Measurements from ENCODE around the gene AAK1. TPM values are rescaled to one million over a fixed set of nuclear protein-coding genes. Genes with fewer than 3 reads are reported as not detected.

AAK1 gene
- total and polyA plus RNA-seq, 2 experiments from 2014 or later: 39.0 to 52.4 TPM

DNA sequence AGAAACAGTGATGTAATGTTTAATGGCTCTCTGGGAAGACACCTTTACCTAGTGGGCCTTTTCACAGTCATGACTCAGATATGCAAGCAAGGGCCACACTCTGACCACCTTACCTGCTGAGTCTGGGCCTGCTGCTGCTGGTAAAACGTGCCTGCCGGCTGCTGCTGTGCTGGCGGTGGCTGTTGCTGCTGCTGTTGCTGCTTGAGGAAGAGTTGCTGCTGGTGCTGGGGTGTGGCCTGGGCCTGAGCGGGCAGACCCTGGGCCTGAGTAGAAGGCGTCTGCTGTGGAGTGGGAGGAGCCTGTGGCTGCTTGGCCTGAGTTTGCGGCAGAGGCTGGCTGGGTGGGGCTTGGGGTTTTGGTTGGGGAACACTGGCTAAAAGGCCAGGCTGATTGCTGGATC, 124.7 kb downstream of the AAK1 start:
- no peaks in the 10 kb centered on the region; the same call in 1 of the 2 replicates for H4K20me1 ChIP-seq (replicated peaks; ENCODE audit: insufficient read depth)
- no peak overlapping the region for H3K4me2 ChIP-seq
- Mint-ChIP-seq H3K36me3 (ENCODE audit: low read depth) (peaks cover 45% of the 10 kb centered on the region), H3K4me1 (peaks cover 17% of the 10 kb centered on the region), H3K4me3 (no peak overlapping the region), H3K27me3 (ENCODE audit: insufficient read depth, low read depth, poor library complexity) (peaks cover 3% of the 10 kb centered on the region), H3K27ac (0 out of 2 replicates have a peak overlapping the region, but pooled peaks have one; percentile 55), H3K9me3 (no peaks in the 10 kb centered on the region)
- H3K79me2 ChIP-seq (replicated peaks; ENCODE audit: insufficient read depth): no peaks in the 10 kb centered on the region
- no peaks in the 10 kb centered on the region for H3K27me3 ChIP-seq (ENCODE audit: insufficient read depth)
- H2AFZ ChIP-seq: no peak overlapping the region
- TF ChIP-seq EZH2 (IDR thresholded peaks at IDR 0.05; ENCODE audit: low read depth, unreplicated experiment): no peak
- TF ChIP-seq CTCF (conservative IDR thresholded peaks at IDR 0.05; ENCODE audit: low read depth in 2 of 2): no peak
- TF ChIP-seq POLR2AphosphoS5 (IDR thresholded peaks at IDR 0.05; ENCODE audit: low read depth): no peak
- TF ChIP-seq ZNF331 (CRISPR knock-in tag; IDR thresholded peaks at IDR 0.05; ENCODE audit: low read depth): no peak
- TF ChIP-seq NANOG (IDR thresholded peaks at IDR 0.05; ENCODE audit: borderline replicate concordance): no peak
- no peak for TF ChIP-seq ZNF114 (CRISPR knock-in tag; IDR thresholded peaks at IDR 0.05)
- no peak for TF ChIP-seq ETS1 (IDR thresholded peaks at IDR 0.05)
- TF ChIP-seq, protein P1, sequence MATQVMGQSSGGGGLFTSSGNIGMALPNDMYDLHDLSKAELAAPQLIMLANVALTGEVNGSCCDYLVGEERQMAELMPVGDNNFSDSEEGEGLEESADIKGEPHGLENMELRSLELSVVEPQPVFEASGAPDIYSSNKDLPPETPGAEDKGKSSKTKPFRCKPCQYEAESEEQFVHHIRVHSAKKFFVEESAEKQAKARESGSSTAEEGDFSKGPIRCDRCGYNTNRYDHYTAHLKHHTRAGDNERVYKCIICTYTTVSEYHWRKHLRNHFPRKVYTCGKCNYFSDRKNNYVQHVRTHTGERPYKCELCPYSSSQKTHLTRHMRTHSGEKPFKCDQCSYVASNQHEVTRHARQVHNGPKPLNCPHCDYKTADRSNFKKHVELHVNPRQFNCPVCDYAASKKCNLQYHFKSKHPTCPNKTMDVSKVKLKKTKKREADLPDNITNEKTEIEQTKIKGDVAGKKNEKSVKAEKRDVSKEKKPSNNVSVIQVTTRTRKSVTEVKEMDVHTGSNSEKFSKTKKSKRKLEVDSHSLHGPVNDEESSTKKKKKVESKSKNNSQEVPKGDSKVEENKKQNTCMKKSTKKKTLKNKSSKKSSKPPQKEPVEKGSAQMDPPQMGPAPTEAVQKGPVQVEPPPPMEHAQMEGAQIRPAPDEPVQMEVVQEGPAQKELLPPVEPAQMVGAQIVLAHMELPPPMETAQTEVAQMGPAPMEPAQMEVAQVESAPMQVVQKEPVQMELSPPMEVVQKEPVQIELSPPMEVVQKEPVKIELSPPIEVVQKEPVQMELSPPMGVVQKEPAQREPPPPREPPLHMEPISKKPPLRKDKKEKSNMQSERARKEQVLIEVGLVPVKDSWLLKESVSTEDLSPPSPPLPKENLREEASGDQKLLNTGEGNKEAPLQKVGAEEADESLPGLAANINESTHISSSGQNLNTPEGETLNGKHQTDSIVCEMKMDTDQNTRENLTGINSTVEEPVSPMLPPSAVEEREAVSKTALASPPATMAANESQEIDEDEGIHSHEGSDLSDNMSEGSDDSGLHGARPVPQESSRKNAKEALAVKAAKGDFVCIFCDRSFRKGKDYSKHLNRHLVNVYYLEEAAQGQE (IDR thresholded peaks at IDR 0.05; ENCODE audit: unreplicated experiment): no peak
- no peak for TF ChIP-seq STAT1 (IDR thresholded peaks at IDR 0.05; ENCODE audit: unreplicated experiment)
- no peak for TF ChIP-seq JUNB (IDR thresholded peaks at IDR 0.05; ENCODE audit: unreplicated experiment)
- TF ChIP-seq CREB1 (CRISPR knock-in tag; IDR thresholded peaks at IDR 0.05; ENCODE audit: low read depth): no peak
- TF ChIP-seq ZNF462 (CRISPR knock-in tag; IDR thresholded peaks at IDR 0.05): no peak
- TF ChIP-seq EZH2phosphoT487 (IDR thresholded peaks at IDR 0.05; ENCODE audit: unreplicated experiment): no peak
- no peak overlapping the region for H3K4me3 ChIP-seq
- H3K4me1 ChIP-seq (ENCODE audit: insufficient read depth): peaks cover 6% of the 10 kb centered on the region; the same call in 1 of the 2 replicates
- no peaks in the 10 kb centered on the region for H3K9me2 ChIP-seq (ENCODE audit: insufficient read depth)
- DNase-seq (ENCODE audit: low spot score) (peak; percentile 72), ATAC-seq (peak; percentile 99)
- H3K36me3 ChIP-seq (ENCODE audit: insufficient read depth): 0 out of 2 replicates have a peak, but pooled peaks cover 5% of the 10 kb centered on the region
- H3K27ac ChIP-seq (ENCODE audit: low read depth): peak overlapping the region; percentile 86
- H3F3A ChIP-seq (replicated peaks; ENCODE audit: low read depth): 0 out of 2 replicates have a peak, but pooled peaks cover 3% of the 10 kb centered on the region

All from GM23338 (cell line).